Activated naive CD8-positive, alpha-beta T cell treated with anti-CD3 and anti-CD28 coated beads, Interleukin-2, amount 50 U/mL, for 24 hours (primary cell): ENCODE results near the gene SPATA21.

Experiments
- ATAC-seq: fragments of 150-1000 bp; cut with Tn5 transposase; one replicate; pipeline ENCODE4 v1.10.0; 2021
- DNase-seq: peaks from one replicate; pipeline ENCODE4 v3.0.0; 2021
- H3K27ac Mint-ChIP-seq: one replicate; pipeline ENCODE4 v1.8.0; 2021; ENCODE audit warnings: mild to moderate bottlenecking, mixed read lengths
- H3K27me3 Mint-ChIP-seq: one replicate; pipeline ENCODE4 v1.8.0; 2021; ENCODE audit warnings: mixed read lengths
- H3K36me3 Mint-ChIP-seq: one replicate; pipeline ENCODE4 v1.8.0; 2021; ENCODE audit warnings: low read depth, mixed read lengths
- H3K4me1 Mint-ChIP-seq: one replicate; pipeline ENCODE4 v1.8.0; 2021; ENCODE audit warnings: mixed read lengths
- H3K4me3 Mint-ChIP-seq: one replicate; pipeline ENCODE4 v1.8.0; 2021; ENCODE audit warnings: mild to moderate bottlenecking, moderate library complexity, mixed read lengths
- H3K9me3 Mint-ChIP-seq: one replicate; pipeline ENCODE4 v1.8.0; 2021; ENCODE audit warnings: mixed read lengths

SPATA21 gene

GRCh38 chr1:16442941-16443340 is 5.7 kb upstream of the SPATA21 start:
- ATAC-seq (no peak), DNase-seq (no peak)
- Mint-ChIP-seq H3K27ac (peak overlapping the region; percentile 74), H3K9me3 (no peaks in the 10 kb centered on the region), H3K4me1 (peaks cover 36% of the 10 kb centered on the region), H3K4me3 (peak overlapping the region; percentile 48), H3K27me3 (no peaks in the 10 kb centered on the region), H3K36me3 (peaks cover 10% of the 10 kb centered on the region)

GRCh38 chr1:16442265-16442664 is 5.0 kb upstream of the SPATA21 start:
- Mint-ChIP-seq H3K4me3 (peak overlapping the region; percentile 89), H3K4me1 (peaks cover 38% of the 10 kb centered on the region), H3K27me3 (no peaks in the 10 kb centered on the region), H3K27ac (peak overlapping the region; percentile 74), H3K36me3 (peaks cover 8% of the 10 kb centered on the region), H3K9me3 (no peaks in the 10 kb centered on the region)
- DNase-seq: no peak
- no peak for ATAC-seq

GRCh38 chr1:16441282-16441665 is 4.0 kb upstream of the SPATA21 start:
- Mint-ChIP-seq H3K4me3 (peak overlapping the region; percentile 89), H3K27me3 (no peaks in the 10 kb centered on the region), H3K27ac (peak overlapping the region; percentile 85), H3K36me3 (peaks cover 8% of the 10 kb centered on the region), H3K9me3 (no peaks in the 10 kb centered on the region), H3K4me1 (peaks cover 42% of the 10 kb centered on the region)
- DNase-seq (no peak), ATAC-seq (peak; percentile 8)

DNA sequence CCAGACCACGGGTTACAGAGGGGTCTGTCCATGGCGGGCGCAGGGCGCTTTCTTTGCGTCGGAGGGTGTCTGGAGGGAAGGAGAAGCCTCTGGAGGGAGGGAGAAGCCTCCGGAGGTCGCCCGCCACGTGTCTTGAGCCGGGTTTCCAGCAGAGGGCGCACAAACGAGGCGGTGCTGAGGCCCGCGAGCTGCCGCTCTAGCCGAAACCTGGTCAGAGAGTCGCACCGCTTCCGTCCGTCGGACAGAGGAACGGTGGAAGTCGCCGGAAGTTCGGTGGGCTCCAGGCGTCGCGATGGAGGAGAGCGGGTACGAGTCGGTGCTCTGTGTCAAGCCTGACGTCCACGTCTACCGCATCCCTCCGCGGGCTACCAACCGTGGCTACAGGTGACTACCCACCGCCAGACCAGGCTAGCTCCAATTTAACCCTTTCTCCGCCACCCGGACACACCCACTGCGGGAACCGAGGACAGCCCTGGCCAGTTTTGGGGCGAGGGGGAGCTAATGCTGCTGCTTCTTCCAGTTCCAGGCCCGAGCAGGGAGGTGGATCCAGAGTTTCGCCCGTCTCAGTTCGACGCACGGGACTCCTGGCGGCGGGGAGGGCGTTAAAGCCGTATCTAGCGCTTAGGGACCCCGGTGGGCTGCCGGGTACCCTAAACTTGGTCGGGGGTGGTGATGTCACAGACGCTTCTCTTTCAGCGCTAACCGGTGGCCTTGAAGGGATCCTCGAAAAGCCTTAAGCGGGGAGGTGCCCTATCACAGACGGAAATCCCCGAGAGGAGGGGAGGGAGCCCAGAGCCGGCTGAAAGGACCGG is 3.5 kb upstream of the SPATA21 start, which contains the start of gene NECAP2:
TSS of gene NECAP2 (plus strand) at position 255 of the 812 bp plus-strand sequence. CDS start at position 293, 38 bp downstream.
- H3K9me3 Mint-ChIP-seq: no peaks in the 10 kb centered on the region
- peak within 1 kb of the TSS; percentile 85 for H3K27ac Mint-ChIP-seq

DNA sequence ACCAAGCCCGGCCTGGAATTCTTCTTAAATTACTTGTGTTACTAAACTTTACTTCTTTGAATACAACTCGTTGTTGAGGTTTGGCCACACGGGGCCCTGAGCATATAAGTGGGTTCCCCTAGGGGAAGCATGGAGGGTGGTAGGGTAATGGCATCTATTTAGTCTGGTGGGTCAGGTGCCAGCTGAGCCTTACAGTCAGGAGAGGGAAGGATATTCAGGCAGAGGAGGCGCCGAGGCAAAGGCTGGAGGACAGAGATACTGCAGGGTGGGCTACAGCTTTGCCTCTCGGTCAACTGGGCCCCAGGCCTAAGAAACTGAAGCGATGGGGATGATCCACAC is 2.9 kb upstream of the SPATA21 start:
- H3K9me3 Mint-ChIP-seq: no peaks in the 10 kb centered on the region
- H3K27me3 Mint-ChIP-seq: no peaks in the 10 kb centered on the region
- peaks cover 6% of the 10 kb centered on the region for H3K36me3 Mint-ChIP-seq
- ATAC-seq (peak; percentile 35), DNase-seq (no peak)
- peak overlapping the region; percentile 89 for H3K4me3 Mint-ChIP-seq
- H3K27ac Mint-ChIP-seq: peak overlapping the region; percentile 85
- peaks cover 43% of the 10 kb centered on the region for H3K4me1 Mint-ChIP-seq

More for the DNA sequence above, 3.5 kb upstream of the SPATA21 start, which contains the start of gene NECAP2:
- DNase-seq (peak; percentile 99), ATAC-seq (peak; percentile 94)
- peaks cover 42% of the 10 kb centered on the region for H3K4me1 Mint-ChIP-seq
- H3K4me3 Mint-ChIP-seq: peak within 1 kb of the TSS; percentile 89
- no peaks in the 10 kb centered on the region for H3K27me3 Mint-ChIP-seq
- H3K36me3 Mint-ChIP-seq: peaks cover 8% of the 10 kb centered on the region

- DNase-seq (no peak), ATAC-seq (no peak)
- Mint-ChIP-seq H3K4me1 (peaks cover 41% of the 10 kb centered on the region), H3K4me3 (no peak overlapping the region), H3K27me3 (no peaks in the 10 kb centered on the region), H3K36me3 (peaks cover 2% of the 10 kb centered on the region), H3K27ac (no peak overlapping the region), H3K9me3 (no peaks in the 10 kb centered on the region)
Measured at GRCh38 chr1:16438924-16439323, 1.7 kb upstream of the SPATA21 start.

DNA sequence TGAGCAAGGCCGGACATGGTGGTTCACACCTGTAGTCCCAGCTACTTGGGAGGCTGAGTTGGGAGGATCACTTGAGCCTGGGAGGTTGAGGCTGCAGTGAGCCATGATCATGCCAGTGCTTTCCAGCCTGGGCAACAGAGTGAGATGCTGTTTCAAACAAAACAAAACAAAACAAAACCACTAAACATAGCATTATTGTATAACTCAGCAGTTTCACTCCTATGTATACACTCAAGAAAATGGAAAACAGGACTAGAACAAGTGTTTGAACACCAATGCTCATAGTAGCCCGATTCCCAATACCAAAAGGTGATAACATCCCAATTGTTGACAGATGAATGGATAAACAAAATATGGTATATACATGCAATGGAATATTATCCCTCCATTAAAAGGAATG is 1.3 kb upstream of the SPATA21 start:
- no peaks in the 10 kb centered on the region for H3K27me3 Mint-ChIP-seq
- no peak overlapping the region for H3K27ac Mint-ChIP-seq
- ATAC-seq (no peak), DNase-seq (no peak)
- no peaks in the 10 kb centered on the region for H3K9me3 Mint-ChIP-seq
- H3K4me3 Mint-ChIP-seq: no peak overlapping the region
- H3K36me3 Mint-ChIP-seq: peaks cover 2% of the 10 kb centered on the region
- peaks cover 39% of the 10 kb centered on the region for H3K4me1 Mint-ChIP-seq

DNA sequence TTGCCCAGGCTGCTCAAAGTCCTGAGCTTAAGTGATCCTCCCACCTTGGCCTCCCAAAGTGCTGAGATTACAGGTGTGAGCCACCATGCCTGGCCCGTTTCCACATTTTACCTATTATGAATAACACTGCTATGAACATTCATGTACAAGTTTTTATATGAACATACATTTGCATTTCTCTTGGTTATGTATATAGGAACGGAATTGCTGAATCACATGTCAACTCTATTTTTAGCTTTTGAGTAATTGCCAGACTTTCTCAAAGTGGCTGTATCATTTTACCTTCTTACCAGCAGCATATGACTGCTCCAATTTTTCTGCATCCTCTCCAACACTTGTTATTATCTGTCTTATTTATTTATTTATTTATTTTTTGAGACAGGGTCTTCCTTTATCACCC is 2.7 kb downstream of the SPATA21 start:
- no peak overlapping the region for H3K4me3 Mint-ChIP-seq
- no peak overlapping the region for H3K27ac Mint-ChIP-seq
- ATAC-seq: no peak
- DNase-seq: no peak
- H3K9me3 Mint-ChIP-seq: no peaks in the 10 kb centered on the region
- H3K4me1 Mint-ChIP-seq: peaks cover 11% of the 10 kb centered on the region
- no peaks in the 10 kb centered on the region for H3K27me3 Mint-ChIP-seq
- no peaks in the 10 kb centered on the region for H3K36me3 Mint-ChIP-seq

DNA sequence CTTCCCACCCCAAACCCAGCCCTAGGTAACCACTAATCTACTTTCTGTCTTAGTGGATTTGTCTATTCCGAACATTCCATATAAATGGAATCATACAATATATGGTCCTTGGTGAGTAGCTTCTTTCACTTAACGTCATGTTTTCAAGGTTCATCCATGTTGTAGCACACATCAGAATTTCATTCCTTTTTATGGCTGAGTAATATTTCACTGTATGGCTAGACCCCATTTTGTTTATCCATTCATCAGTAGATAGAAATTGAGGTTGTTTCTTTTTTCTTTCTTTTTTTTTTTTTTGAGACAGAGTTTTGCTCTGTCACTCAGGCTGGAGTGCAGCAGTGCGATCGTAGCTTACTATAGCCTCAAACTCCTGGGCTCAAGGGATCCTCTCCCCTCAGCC is 3.2 kb downstream of the SPATA21 start:
- Mint-ChIP-seq H3K4me1 (peaks cover 10% of the 10 kb centered on the region), H3K9me3 (no peaks in the 10 kb centered on the region), H3K36me3 (no peaks in the 10 kb centered on the region), H3K27me3 (no peaks in the 10 kb centered on the region), H3K4me3 (no peak overlapping the region), H3K27ac (no peak overlapping the region)
- ATAC-seq: no peak
- DNase-seq: no peak

- Mint-ChIP-seq H3K27ac (no peak overlapping the region), H3K9me3 (no peaks in the 10 kb centered on the region), H3K4me1 (peaks cover 10% of the 10 kb centered on the region), H3K4me3 (no peak overlapping the region), H3K36me3 (no peaks in the 10 kb centered on the region), H3K27me3 (no peaks in the 10 kb centered on the region)
- DNase-seq: no peak
- ATAC-seq: no peak
Measured at GRCh38 chr1:16433030-16433429, 4.2 kb downstream of the SPATA21 start.

GRCh38 chr1:16430606-16431005 is 6.6 kb downstream of the SPATA21 start:
- DNase-seq (no peak), ATAC-seq (no peak)
- Mint-ChIP-seq H3K27ac (no peak overlapping the region), H3K4me1 (peaks cover 5% of the 10 kb centered on the region), H3K36me3 (no peaks in the 10 kb centered on the region), H3K4me3 (no peak overlapping the region), H3K9me3 (no peaks in the 10 kb centered on the region), H3K27me3 (no peaks in the 10 kb centered on the region)

DNA sequence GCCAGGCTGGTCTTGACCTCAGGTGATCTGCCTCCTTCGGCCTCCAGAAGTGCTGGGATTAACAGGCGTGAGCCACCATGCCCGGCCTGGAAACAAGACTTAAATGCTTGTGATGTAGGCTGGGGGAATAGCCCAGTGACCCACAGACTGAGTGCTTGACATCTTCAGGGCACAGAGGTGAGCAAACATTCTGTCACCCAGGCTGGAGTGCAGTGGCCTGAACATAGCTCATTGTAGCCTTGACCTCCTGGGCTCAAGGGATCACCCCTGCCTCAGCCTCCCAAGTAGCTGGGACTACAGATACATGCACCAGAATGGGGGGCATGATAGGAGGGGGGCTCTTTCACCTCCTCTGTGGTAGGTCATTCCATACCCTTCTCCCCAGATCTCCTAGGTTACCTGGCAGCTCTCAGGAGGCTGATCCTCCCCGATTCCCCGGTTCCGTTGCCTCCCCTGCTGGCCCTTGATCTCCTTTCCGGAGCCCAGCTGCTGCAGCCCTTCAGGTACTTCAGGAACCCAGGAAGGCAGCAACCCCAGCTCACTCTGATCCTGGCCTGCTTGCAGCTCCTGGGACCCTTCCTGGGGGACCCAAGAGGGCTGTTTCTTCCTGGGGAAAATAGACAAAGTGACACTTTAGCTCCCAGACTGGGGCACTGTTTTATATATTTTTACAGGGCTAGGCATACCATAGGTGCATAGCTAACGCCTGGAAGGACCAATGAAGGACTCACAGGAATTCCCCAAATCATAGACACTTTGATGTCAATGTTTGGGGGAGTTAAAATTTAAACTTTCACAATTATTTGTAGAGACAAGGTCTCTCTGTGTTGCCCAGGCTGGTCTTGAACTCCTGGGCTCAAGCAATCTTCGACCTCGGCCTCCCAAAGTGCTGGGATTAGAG is 11.8 kb downstream of the SPATA21 start:
- Mint-ChIP-seq H3K4me1 (peaks cover 16% of the 10 kb centered on the region), H3K4me3 (no peak overlapping the region)

GRCh38 chr1:16422041-16422440 is 15.2 kb downstream of the SPATA21 start:
- no peak overlapping the region for H3K4me3 Mint-ChIP-seq
- H3K27ac Mint-ChIP-seq: no peak overlapping the region
- H3K27me3 Mint-ChIP-seq: no peaks in the 10 kb centered on the region
- H3K4me1 Mint-ChIP-seq: peaks cover 39% of the 10 kb centered on the region
- no peaks in the 10 kb centered on the region for H3K36me3 Mint-ChIP-seq
- no peak for DNase-seq
- no peaks in the 10 kb centered on the region for H3K9me3 Mint-ChIP-seq
- no peak for ATAC-seq

More for the DNA sequence above, 11.8 kb downstream of the SPATA21 start:
- no peak for ATAC-seq
- DNase-seq: no peak
- no peak overlapping the region for H3K27ac Mint-ChIP-seq
- no peaks in the 10 kb centered on the region for H3K9me3 Mint-ChIP-seq
- H3K27me3 Mint-ChIP-seq: no peaks in the 10 kb centered on the region
- no peaks in the 10 kb centered on the region for H3K36me3 Mint-ChIP-seq

DNA sequence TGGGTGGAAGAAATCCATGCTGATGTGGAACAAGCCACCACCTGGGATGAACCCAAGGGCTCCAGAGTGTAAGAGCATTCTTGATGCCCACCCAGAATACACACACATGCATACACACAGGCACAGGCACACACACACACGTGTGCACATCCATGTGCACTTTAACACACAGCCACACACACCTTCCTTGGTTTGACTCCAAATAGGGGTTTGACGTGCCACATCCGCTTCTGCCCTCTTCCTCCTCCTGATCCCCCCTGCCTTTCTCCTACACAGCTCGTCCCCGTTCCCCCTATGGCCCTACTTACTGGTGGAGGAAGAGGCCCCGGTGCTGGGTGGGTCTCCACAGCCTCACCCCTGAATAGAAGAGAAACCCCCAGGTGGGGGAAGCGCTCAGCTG is 16.0 kb downstream of the SPATA21 start:
- peaks cover 39% of the 10 kb centered on the region for H3K4me1 Mint-ChIP-seq
- ATAC-seq (peak; percentile 6), DNase-seq (no peak)
- no peaks in the 10 kb centered on the region for H3K36me3 Mint-ChIP-seq
- peak overlapping the region; percentile 63 for H3K4me3 Mint-ChIP-seq
- no peaks in the 10 kb centered on the region for H3K27me3 Mint-ChIP-seq
- H3K27ac Mint-ChIP-seq: peak overlapping the region; percentile 92
- H3K9me3 Mint-ChIP-seq: no peaks in the 10 kb centered on the region
